Measurements from ENCODE around the gene NCOA1. TPM values are rescaled to one million over a fixed set of nuclear protein-coding genes. Genes with fewer than 3 reads are reported as not detected.

Gene NCOA1
- total RNA-seq, 1 experiment from 2014 or later, result 15.4 TPM

DNA sequence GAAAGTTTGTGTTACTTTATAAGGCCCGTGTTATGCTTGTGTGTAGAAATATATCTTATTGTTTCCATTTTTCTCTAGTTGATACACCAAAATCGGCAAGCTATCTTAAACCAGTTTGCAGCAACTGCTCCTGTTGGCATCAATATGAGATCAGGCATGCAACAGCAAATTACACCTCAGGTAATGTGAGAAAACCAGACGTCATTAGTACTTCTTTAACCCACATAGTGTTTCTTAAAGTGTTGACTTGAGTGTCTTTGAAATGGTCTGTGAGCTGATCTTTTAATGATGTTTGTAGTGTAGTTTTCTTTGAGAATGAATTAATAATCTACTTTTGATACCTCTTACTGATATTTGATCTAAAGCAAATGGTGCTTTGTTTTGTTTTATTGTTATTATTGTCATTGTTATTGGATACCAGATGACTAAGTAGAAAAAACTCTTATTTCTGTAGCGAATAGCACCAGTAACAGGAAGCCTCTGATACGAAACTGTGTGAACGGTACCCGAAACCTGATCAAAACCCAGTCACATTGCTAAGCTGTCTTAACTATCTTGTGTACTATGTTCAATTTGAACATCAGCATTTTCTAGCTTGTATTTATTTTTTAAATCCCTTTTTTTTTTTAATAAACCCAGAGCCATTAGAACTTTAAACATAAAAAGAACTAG lies 248.4 kb downstream of the NCOA1 start:
- DNase-seq (ENCODE audit: unreplicated experiment), result no peak

DNA sequence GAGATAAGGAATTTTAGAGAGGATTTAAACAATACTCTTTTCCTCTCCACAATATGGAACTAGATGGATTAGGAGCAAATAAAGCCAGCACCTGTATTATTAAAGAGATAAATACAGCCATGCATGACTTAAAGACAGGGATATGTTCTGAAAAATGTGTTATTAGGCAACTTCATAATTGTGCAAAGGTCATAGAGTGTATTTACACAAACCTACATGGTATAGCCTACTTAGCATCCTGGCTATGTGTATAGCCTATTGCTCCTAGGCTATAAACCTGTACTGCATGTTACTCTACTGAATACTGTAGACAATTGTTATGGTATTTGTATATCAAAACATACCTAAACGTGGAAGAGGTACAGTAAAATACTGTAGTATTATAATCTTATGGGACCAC lies 249.1 kb downstream of the NCOA1 start:
- DNase-seq (ENCODE audit: unreplicated experiment), result no peak
- ChIA-PET CTCF (no interaction called here), POLR2A (no interaction called here)
- H3K36me3 Mint-ChIP-seq (ENCODE audit: insufficient read depth, unreplicated experiment), result peaks cover 12% of the 10 kb centered on the region
- BruUV-seq (replicated peaks), result no TSS peak
- intact Hi-C loops (cut with micrococcal nuclease), result no loop called here
- TF ChIP-seq, protein P1, sequence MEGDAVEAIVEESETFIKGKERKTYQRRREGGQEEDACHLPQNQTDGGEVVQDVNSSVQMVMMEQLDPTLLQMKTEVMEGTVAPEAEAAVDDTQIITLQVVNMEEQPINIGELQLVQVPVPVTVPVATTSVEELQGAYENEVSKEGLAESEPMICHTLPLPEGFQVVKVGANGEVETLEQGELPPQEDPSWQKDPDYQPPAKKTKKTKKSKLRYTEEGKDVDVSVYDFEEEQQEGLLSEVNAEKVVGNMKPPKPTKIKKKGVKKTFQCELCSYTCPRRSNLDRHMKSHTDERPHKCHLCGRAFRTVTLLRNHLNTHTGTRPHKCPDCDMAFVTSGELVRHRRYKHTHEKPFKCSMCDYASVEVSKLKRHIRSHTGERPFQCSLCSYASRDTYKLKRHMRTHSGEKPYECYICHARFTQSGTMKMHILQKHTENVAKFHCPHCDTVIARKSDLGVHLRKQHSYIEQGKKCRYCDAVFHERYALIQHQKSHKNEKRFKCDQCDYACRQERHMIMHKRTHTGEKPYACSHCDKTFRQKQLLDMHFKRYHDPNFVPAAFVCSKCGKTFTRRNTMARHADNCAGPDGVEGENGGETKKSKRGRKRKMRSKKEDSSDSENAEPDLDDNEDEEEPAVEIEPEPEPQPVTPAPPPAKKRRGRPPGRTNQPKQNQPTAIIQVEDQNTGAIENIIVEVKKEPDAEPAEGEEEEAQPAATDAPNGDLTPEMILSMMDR (IDR thresholded peaks at IDR 0.05; ENCODE audit: unreplicated experiment), result no peak
- H3K27me3 Mint-ChIP-seq (ENCODE audit: insufficient read depth, unreplicated experiment), result no peaks in the 10 kb centered on the region
- H3K4me3 Mint-ChIP-seq (ENCODE audit: unreplicated experiment), result no peak overlapping the region
- no peak overlapping the region for H3K27ac Mint-ChIP-seq (ENCODE audit: low read depth, unreplicated experiment)
- no peaks in the 10 kb centered on the region for H3K9me3 Mint-ChIP-seq (ENCODE audit: unreplicated experiment)
- H3K4me1 Mint-ChIP-seq (ENCODE audit: insufficient read depth, unreplicated experiment), result no peaks in the 10 kb centered on the region

More for the DNA sequence above, 248.4 kb downstream of the NCOA1 start:
- H3K4me3 Mint-ChIP-seq (ENCODE audit: unreplicated experiment), result no peak overlapping the region
- ChIA-PET POLR2A (no interaction called here), CTCF (interaction anchor here (0.6 to 1.1 kb wide), 2 partner anchors 329 to 388 kb away, joined by 3 to 4 read pairs; no protein-coding TSS in a partner anchor)
- peaks cover 12% of the 10 kb centered on the region for H3K36me3 Mint-ChIP-seq (ENCODE audit: insufficient read depth, unreplicated experiment)
- no peaks in the 10 kb centered on the region for H3K27me3 Mint-ChIP-seq (ENCODE audit: insufficient read depth, unreplicated experiment)
- no peaks in the 10 kb centered on the region for H3K4me1 Mint-ChIP-seq (ENCODE audit: insufficient read depth, unreplicated experiment)
- H3K27ac Mint-ChIP-seq (ENCODE audit: low read depth, unreplicated experiment), result no peak overlapping the region
- no peaks in the 10 kb centered on the region for H3K9me3 Mint-ChIP-seq (ENCODE audit: unreplicated experiment)
- intact Hi-C loops (cut with micrococcal nuclease), result no loop called here
- BruUV-seq (replicated peaks), result no TSS peak
- TF ChIP-seq, protein P1 (IDR thresholded peaks at IDR 0.05; ENCODE audit: unreplicated experiment), result no peak

DNA sequence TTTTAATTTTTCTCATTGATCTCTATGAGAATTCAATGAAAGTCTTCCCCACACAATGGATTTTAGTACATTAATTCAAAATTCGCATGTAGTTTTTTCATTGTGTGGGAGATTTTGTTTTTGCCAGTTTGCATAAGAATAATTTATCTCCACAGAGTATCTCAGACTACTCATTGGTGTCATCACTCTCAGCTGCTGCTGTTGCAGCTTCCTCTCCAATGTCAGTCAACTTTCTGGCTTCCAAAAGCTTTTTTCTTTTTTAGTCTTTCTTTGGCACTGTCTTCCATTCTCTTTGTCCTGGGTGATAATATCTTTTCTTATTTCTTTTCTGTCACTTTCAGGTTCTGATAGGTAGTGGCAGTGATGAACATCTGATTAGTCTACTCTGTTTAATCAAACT lies 251.7 kb downstream of the NCOA1 start:
- intact Hi-C loops (cut with micrococcal nuclease), result no loop called here
- CTCF ChIA-PET, result no interaction called here

DNA sequence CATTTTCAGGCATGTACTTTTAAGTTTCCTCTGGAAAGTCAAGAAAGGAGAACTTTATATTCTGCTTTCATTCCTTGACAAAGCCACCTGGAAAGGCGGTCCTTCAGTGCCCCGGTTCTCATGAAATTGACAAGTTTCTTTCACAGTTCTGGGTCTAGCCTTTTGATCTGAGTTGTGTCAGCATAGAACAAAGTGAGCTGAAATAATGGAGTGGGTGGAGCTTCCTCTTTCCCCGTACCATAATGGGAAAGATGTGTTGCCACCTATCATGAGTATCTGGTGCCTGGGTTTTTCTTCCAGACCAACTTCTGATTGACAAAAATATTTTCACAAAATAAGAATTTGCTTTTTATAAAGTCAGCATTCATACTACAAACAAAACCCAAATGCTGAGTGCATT lies 252.9 kb downstream of the NCOA1 start:
- intact Hi-C loops (cut with micrococcal nuclease), result no loop called here
- no peak overlapping the region for H3K4me3 Mint-ChIP-seq (ENCODE audit: unreplicated experiment)
- TF ChIP-seq, protein P1 (IDR thresholded peaks at IDR 0.05; ENCODE audit: unreplicated experiment), result no peak
- no peak overlapping the region for H3K27ac Mint-ChIP-seq (ENCODE audit: low read depth, unreplicated experiment)
- no peak for DNase-seq (ENCODE audit: unreplicated experiment)
- BruUV-seq (replicated peaks), result no TSS peak
- H3K36me3 Mint-ChIP-seq (ENCODE audit: insufficient read depth, unreplicated experiment), result peaks cover 16% of the 10 kb centered on the region
- ChIA-PET POLR2A (no interaction called here), CTCF (interaction anchor here (0.6 kb wide), 1 partner anchor 22 kb away, joined by 4 read pairs; no protein-coding TSS in a partner anchor)
- no peaks in the 10 kb centered on the region for H3K27me3 Mint-ChIP-seq (ENCODE audit: insufficient read depth, unreplicated experiment)
- H3K9me3 Mint-ChIP-seq (ENCODE audit: unreplicated experiment), result no peaks in the 10 kb centered on the region
- H3K4me1 Mint-ChIP-seq (ENCODE audit: insufficient read depth, unreplicated experiment), result no peaks in the 10 kb centered on the region

More for the DNA sequence above, 251.7 kb downstream of the NCOA1 start:
- H3K4me1 Mint-ChIP-seq (ENCODE audit: insufficient read depth, unreplicated experiment), result no peaks in the 10 kb centered on the region
- no peak overlapping the region for H3K27ac Mint-ChIP-seq (ENCODE audit: low read depth, unreplicated experiment)
- peaks cover 16% of the 10 kb centered on the region for H3K36me3 Mint-ChIP-seq (ENCODE audit: insufficient read depth, unreplicated experiment)
- POLR2A ChIA-PET, result no interaction called here
- H3K9me3 Mint-ChIP-seq (ENCODE audit: unreplicated experiment), result no peaks in the 10 kb centered on the region
- DNase-seq (ENCODE audit: unreplicated experiment), result no peak
- no TSS peak for BruUV-seq (replicated peaks)
- H3K27me3 Mint-ChIP-seq (ENCODE audit: insufficient read depth, unreplicated experiment), result no peaks in the 10 kb centered on the region
- H3K4me3 Mint-ChIP-seq (ENCODE audit: unreplicated experiment), result no peak overlapping the region
- TF ChIP-seq, protein P1 (IDR thresholded peaks at IDR 0.05; ENCODE audit: unreplicated experiment), result no peak

Measured in MCF 10A (cell line).